HL-60 (cell line): ENCODE results near the gene TACC2.

Experiments
- CTCF ChIP-seq: IDR thresholded peaks from one replicate; pipeline ENCODE4 v1.5.1; 2011; ENCODE audit warnings: low read length, control low read depth, inconsistent platforms; ENCODE audit not compliant: insufficient read depth
- GABPA ChIP-seq: IDR thresholded peaks from 2 replicates; pipeline ENCODE4 v1.6.1; 2012; ENCODE audit warnings: low read depth

DNA sequence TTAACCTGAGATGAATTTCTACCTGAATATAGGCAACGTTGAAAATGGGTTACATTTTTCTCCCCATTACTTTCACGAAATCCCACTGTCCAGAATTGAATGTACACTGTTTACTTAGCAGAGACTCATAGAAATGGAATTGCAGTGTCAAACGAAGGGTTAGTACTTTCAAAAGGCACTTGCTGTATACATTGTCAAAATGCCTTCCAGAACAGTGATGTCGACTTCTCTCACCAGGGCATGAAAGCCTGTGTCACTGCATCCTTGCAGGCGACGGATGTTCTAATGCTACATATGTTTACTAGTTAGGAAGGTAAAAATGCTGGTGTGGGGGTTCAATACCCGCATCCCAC lies 41.2 kb downstream of the TACC2 start:
- TF ChIP-seq CTCF, result no peak
- no peak for TF ChIP-seq GABPA
